Astrocyte (in vitro differentiated cells and primary cell): ENCODE data around the gene ALDH1B1. TPM values are rescaled to one million over a fixed set of nuclear protein-coding genes. Genes with fewer than 3 reads are reported as not detected.
"Not testable (repeated sequence)": the region's sequence is repeated elsewhere in the genome, so short reads cannot be mapped to it uniquely, and the experiment has no call there.

Experiments used
- DNase-seq: peaks from one replicate; pipeline ENCODE4 v3.0.0-alpha.2; 2010; ENCODE audit warnings: low read depth
- FAIRE-seq: peaks from 2 replicates; lab custom pipeline; 2011; peaks lifted over from hg19 to GRCh38; lab: Jason Lieb, UNC
- H2AFZ ChIP-seq: 2 replicates; pipeline ENCODE4 v1.6.0; 2012; ENCODE audit warnings: low read depth, low read length, inconsistent platforms
- H3K27ac ChIP-seq: 2 replicates; pipeline ENCODE4 v1.5.1; 2011; ENCODE audit warnings: low read depth, low read length, inconsistent platforms
- H3K27me3 ChIP-seq: 2 replicates; pipeline ENCODE4 v1.6.0; 2011; ENCODE audit warnings: low read length, inconsistent platforms; ENCODE audit not compliant: insufficient read depth
- H3K36me3 ChIP-seq: 2 replicates; pipeline ENCODE4 v1.5.1; 2011; ENCODE audit warnings: low read length, inconsistent platforms; ENCODE audit not compliant: insufficient read depth
- H3K4me1 ChIP-seq: 2 replicates; pipeline ENCODE4 v1.5.1; 2011; ENCODE audit warnings: low read length, inconsistent platforms; ENCODE audit not compliant: insufficient read depth
- H3K4me2 ChIP-seq: 2 replicates; pipeline ENCODE4 v1.6.0; 2012; ENCODE audit warnings: low read length, inconsistent platforms
- H3K4me3 ChIP-seq: 2 replicates; pipeline ENCODE4 v1.5.1; 2011; ENCODE audit warnings: low read depth, mild to moderate bottlenecking, low read length, inconsistent platforms; ENCODE audit not compliant: insufficient read depth
- H3K79me2 ChIP-seq: 2 replicates; pipeline ENCODE4 v1.6.0; 2012; ENCODE audit warnings: mild to moderate bottlenecking, low read length, inconsistent platforms; ENCODE audit not compliant: insufficient read depth
- H3K9ac ChIP-seq: 2 replicates; pipeline ENCODE4 v1.6.0; 2012; ENCODE audit warnings: mild to moderate bottlenecking, low read length, inconsistent platforms
- H3K9me3 ChIP-seq: 2 replicates; pipeline ENCODE4 v1.5.1; 2012; ENCODE audit warnings: low read depth, mild to moderate bottlenecking, low read length, inconsistent platforms; ENCODE audit not compliant: insufficient read depth
- H4K20me1 ChIP-seq: 2 replicates; pipeline ENCODE4 v1.6.0; 2012; ENCODE audit warnings: low read length, inconsistent platforms; ENCODE audit not compliant: insufficient read depth
- H3K27ac Mint-ChIP-seq: one replicate; pipeline ENCODE4 v1.8.0; 2021; ENCODE audit warnings: mild to moderate bottlenecking, mixed read lengths; ENCODE audit not compliant: unreplicated experiment
- H3K27me3 Mint-ChIP-seq: one replicate; pipeline ENCODE4 v1.8.0; 2021; ENCODE audit warnings: low read depth, mixed read lengths; ENCODE audit not compliant: unreplicated experiment
- H3K36me3 Mint-ChIP-seq: one replicate; pipeline ENCODE4 v1.8.0; 2021; ENCODE audit warnings: low read depth, mixed read lengths; ENCODE audit not compliant: unreplicated experiment
- H3K4me1 Mint-ChIP-seq: one replicate; pipeline ENCODE4 v1.8.0; 2021; ENCODE audit warnings: low read depth, mixed read lengths; ENCODE audit not compliant: unreplicated experiment
- H3K4me3 Mint-ChIP-seq: one replicate; pipeline ENCODE4 v1.8.0; 2021; ENCODE audit warnings: mild to moderate bottlenecking, moderate library complexity, mixed read lengths; ENCODE audit not compliant: unreplicated experiment
- H3K9me3 Mint-ChIP-seq: one replicate; pipeline ENCODE4 v1.8.0; 2021; ENCODE audit warnings: mild to moderate bottlenecking, mixed read lengths; ENCODE audit not compliant: unreplicated experiment
- EZH2 ChIP-seq: IDR thresholded peaks from 2 replicates; pipeline ENCODE4 v1.6.1; 2012; ENCODE audit warnings: mild to moderate bottlenecking, low read length, inconsistent platforms; ENCODE audit not compliant: insufficient read depth
- total RNA-seq: library from RNA; stranded (reverse); gene quantifications from 2 replicates; pipeline ENCODE4 v1.2.1, GENCODE V29; 2021
- TF ChIP-seq, protein P1 (sequence below): IDR thresholded peaks from 2 replicates; pipeline ENCODE4 v1.5.1; 2011; ENCODE audit warnings: low read depth, mild to moderate bottlenecking, inconsistent platforms, low read length, moderate library complexity; ENCODE audit not compliant: insufficient read depth

Gene ALDH1B1
- total RNA-seq, 1 donor from 2014 or later = 124 TPM

GRCh38 chr9:38394416-38394815 lies 1.9 kb downstream of the ALDH1B1 start:
- Histone ChIP-seq H3K9ac (no peak overlapping the region), H3K27me3 (no peaks in the 10 kb centered on the region), H3K4me2 (peak overlapping the region; percentile 98), H3K79me2 (peaks cover 52% of the 10 kb centered on the region), H3K4me3 (no peak overlapping the region), H3K36me3 (peaks cover 24% of the 10 kb centered on the region), H3K4me1 (peaks cover 15% of the 10 kb centered on the region), H2AFZ (no peak overlapping the region), H3K9me3 (no peaks in the 10 kb centered on the region), H4K20me1 (peaks cover 47% of the 10 kb centered on the region), H3K27ac (no peak overlapping the region)
- H3K36me3 Mint-ChIP-seq = peaks cover 38% of the 10 kb centered on the region
- peak overlapping the region; percentile 93 for H3K4me3 Mint-ChIP-seq
- DNase-seq = no peak
- no peak for FAIRE-seq
- H3K9me3 Mint-ChIP-seq = no peaks in the 10 kb centered on the region
- TF ChIP-seq, protein P1, sequence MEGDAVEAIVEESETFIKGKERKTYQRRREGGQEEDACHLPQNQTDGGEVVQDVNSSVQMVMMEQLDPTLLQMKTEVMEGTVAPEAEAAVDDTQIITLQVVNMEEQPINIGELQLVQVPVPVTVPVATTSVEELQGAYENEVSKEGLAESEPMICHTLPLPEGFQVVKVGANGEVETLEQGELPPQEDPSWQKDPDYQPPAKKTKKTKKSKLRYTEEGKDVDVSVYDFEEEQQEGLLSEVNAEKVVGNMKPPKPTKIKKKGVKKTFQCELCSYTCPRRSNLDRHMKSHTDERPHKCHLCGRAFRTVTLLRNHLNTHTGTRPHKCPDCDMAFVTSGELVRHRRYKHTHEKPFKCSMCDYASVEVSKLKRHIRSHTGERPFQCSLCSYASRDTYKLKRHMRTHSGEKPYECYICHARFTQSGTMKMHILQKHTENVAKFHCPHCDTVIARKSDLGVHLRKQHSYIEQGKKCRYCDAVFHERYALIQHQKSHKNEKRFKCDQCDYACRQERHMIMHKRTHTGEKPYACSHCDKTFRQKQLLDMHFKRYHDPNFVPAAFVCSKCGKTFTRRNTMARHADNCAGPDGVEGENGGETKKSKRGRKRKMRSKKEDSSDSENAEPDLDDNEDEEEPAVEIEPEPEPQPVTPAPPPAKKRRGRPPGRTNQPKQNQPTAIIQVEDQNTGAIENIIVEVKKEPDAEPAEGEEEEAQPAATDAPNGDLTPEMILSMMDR = no peak
- no peak for TF ChIP-seq EZH2
- H3K4me1 Mint-ChIP-seq = peaks cover 27% of the 10 kb centered on the region
- H3K27ac Mint-ChIP-seq = peak overlapping the region; percentile 31
- no peaks in the 10 kb centered on the region for H3K27me3 Mint-ChIP-seq

DNA sequence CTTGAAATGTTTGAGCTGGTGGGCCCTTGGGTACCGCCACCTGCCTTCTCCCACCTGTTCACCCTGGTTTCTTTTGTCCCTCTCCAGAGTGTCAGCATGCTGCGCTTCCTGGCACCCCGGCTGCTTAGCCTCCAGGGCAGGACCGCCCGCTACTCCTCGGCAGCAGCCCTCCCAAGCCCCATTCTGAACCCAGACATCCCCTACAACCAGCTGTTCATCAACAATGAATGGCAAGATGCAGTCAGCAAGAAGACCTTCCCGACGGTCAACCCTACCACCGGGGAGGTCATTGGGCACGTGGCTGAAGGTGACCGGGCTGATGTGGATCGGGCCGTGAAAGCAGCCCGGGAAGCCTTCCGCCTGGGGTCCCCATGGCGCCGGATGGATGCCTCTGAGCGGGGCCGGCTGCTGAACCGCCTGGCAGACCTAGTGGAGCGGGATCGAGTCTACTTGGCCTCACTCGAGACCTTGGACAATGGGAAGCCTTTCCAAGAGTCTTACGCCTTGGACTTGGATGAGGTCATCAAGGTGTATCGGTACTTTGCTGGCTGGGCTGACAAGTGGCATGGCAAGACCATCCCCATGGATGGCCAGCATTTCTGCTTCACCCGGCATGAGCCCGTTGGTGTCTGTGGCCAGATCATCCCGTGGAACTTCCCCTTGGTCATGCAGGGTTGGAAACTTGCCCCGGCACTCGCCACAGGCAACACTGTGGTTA lies 3.3 kb downstream of the ALDH1B1 start:
- no peak overlapping the region for H3K4me3 Mint-ChIP-seq
- peaks cover 58% of the 10 kb centered on the region for H4K20me1 ChIP-seq
- H3K27me3 Mint-ChIP-seq = no peaks in the 10 kb centered on the region
- DNase-seq = no peak
- H2AFZ ChIP-seq = no peak overlapping the region
- peaks cover 40% of the 10 kb centered on the region for H3K36me3 Mint-ChIP-seq
- H3K27ac ChIP-seq = no peak overlapping the region
- no peak overlapping the region for H3K4me2 ChIP-seq
- TF ChIP-seq EZH2 = no peak
- TF ChIP-seq, protein P1 = no peak
- peaks cover 24% of the 10 kb centered on the region for H3K4me1 Mint-ChIP-seq
- H3K36me3 ChIP-seq = peaks cover 24% of the 10 kb centered on the region
- H3K27me3 ChIP-seq = no peaks in the 10 kb centered on the region
- no peak overlapping the region for H3K4me3 ChIP-seq
- no peaks in the 10 kb centered on the region for H3K9me3 ChIP-seq
- no peak overlapping the region for H3K9ac ChIP-seq
- H3K4me1 ChIP-seq = peaks cover 15% of the 10 kb centered on the region
- H3K9me3 Mint-ChIP-seq = no peaks in the 10 kb centered on the region
- H3K79me2 ChIP-seq = peaks cover 52% of the 10 kb centered on the region
- H3K27ac Mint-ChIP-seq = no peak overlapping the region
- FAIRE-seq = no peak

- Histone ChIP-seq H2AFZ (no peak overlapping the region), H3K9ac (no peak overlapping the region), H4K20me1 (peaks cover 63% of the 10 kb centered on the region), H3K79me2 (peaks cover 52% of the 10 kb centered on the region), H3K4me3 (no peak overlapping the region), H3K27me3 (no peaks in the 10 kb centered on the region), H3K36me3 (peaks cover 24% of the 10 kb centered on the region), H3K9me3 (no peaks in the 10 kb centered on the region), H3K4me1 (peaks cover 15% of the 10 kb centered on the region), H3K4me2 (no peak overlapping the region), H3K27ac (no peak overlapping the region)
- DNase-seq (no peak), FAIRE-seq (no peak)
- Mint-ChIP-seq H3K9me3 (no peaks in the 10 kb centered on the region), H3K27me3 (no peaks in the 10 kb centered on the region), H3K4me3 (no peak overlapping the region), H3K4me1 (peaks cover 21% of the 10 kb centered on the region), H3K27ac (no peak overlapping the region), H3K36me3 (peaks cover 40% of the 10 kb centered on the region)
- no peak for TF ChIP-seq EZH2
- TF ChIP-seq, protein P1 = no peak
Observed at GRCh38 chr9:38396371-38396671, 3.8 kb downstream of the ALDH1B1 start.

- not testable (repeated sequence) for H3K4me2 ChIP-seq, H3K4me3 Mint-ChIP-seq, H3K9ac ChIP-seq, H3K27ac ChIP-seq, H3K4me3 ChIP-seq, H3K27me3 ChIP-seq, FAIRE-seq, H3K4me1 ChIP-seq, H3K9me3 ChIP-seq, H3K9me3 Mint-ChIP-seq, H2AFZ ChIP-seq, DNase-seq
- Histone ChIP-seq H3K36me3 (peaks cover 24% of the 10 kb centered on the region), H3K79me2 (peaks cover 35% of the 10 kb centered on the region), H4K20me1 (peaks cover 63% of the 10 kb centered on the region)
- H3K36me3 Mint-ChIP-seq = peaks cover 39% of the 10 kb centered on the region
- H3K27ac Mint-ChIP-seq = peak overlapping the region; percentile 18
- H3K27me3 Mint-ChIP-seq = peaks cover 12% of the 10 kb centered on the region
- peaks cover 14% of the 10 kb centered on the region for H3K4me1 Mint-ChIP-seq
Observed at GRCh38 chr9:38399191-38399590, 6.7 kb downstream of the ALDH1B1 start.
